Neural cell (in vitro differentiated cells): ENCODE measurements around the gene COL8A1.

Experiments used
- EP300 ChIP-seq: fragments of 450-650 bp; conservative IDR thresholded peaks from 2 replicates; pipeline ENCODE4 v1.6.1; 2014; ENCODE audit warnings: antibody characterized with exemption, mild to moderate bottlenecking, moderate library complexity; ENCODE audit not compliant: poor library complexity, severe bottlenecking
- EZH2 ChIP-seq: fragments of 200-600, 300-800 bp; shearing (Covaris generic), sonication (generic); IDR thresholded peaks from 2 replicates; pipeline ENCODE4 v1.6.1; 2014; ENCODE audit warnings: antibody characterized with exemption, low read length, borderline replicate concordance, mild to moderate bottlenecking; ENCODE audit not compliant: insufficient read depth, poor library complexity, severe bottlenecking
- RAD21 ChIP-seq: fragments of 450-650 bp; conservative IDR thresholded peaks from 2 replicates; pipeline ENCODE4 v1.6.1; 2014; ENCODE audit warnings: antibody characterized with exemption, mild to moderate bottlenecking, moderate library complexity
- TAF1 ChIP-seq: IDR thresholded peaks from 2 replicates; pipeline ENCODE4 v1.6.1; 2012; ENCODE audit warnings: low read depth
- TF ChIP-seq, protein P1 (sequence below): fragments of 450-650 bp; IDR thresholded peaks from 2 replicates; pipeline ENCODE4 v1.5.1; 2014; ENCODE audit warnings: antibody characterized with exemption, mild to moderate bottlenecking, moderate library complexity; ENCODE audit not compliant: poor library complexity, severe bottlenecking
- TF ChIP-seq, protein P2 (sequence below): IDR thresholded peaks from 2 replicates; pipeline ENCODE4 v1.6.1; 2012; ENCODE audit warnings: borderline replicate concordance

DNA sequence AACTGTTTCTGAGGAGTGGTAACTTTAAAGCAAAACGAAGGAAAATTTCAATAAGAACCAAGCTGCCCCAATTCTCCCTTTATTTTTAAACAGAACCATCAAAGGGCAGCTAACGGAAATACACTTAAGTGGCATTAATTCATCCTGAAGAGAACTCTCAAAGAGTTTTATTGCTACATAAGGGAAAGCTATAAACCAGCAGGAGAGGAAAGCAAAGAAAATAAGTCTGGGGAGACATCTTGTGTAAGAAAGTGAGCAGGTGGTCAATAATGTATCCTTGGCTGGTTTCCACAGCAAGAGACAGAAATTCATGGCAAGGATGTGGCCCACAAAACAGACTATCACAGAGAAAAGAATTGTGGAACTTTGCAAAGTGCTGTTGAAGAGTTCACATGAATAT lies 139.3 kb downstream of the COL8A1 start:
- TF ChIP-seq, protein P1, sequence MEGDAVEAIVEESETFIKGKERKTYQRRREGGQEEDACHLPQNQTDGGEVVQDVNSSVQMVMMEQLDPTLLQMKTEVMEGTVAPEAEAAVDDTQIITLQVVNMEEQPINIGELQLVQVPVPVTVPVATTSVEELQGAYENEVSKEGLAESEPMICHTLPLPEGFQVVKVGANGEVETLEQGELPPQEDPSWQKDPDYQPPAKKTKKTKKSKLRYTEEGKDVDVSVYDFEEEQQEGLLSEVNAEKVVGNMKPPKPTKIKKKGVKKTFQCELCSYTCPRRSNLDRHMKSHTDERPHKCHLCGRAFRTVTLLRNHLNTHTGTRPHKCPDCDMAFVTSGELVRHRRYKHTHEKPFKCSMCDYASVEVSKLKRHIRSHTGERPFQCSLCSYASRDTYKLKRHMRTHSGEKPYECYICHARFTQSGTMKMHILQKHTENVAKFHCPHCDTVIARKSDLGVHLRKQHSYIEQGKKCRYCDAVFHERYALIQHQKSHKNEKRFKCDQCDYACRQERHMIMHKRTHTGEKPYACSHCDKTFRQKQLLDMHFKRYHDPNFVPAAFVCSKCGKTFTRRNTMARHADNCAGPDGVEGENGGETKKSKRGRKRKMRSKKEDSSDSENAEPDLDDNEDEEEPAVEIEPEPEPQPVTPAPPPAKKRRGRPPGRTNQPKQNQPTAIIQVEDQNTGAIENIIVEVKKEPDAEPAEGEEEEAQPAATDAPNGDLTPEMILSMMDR, result no peak
- TF ChIP-seq EZH2, result no peak
- no peak for TF ChIP-seq RAD21
- TF ChIP-seq EP300, result no peak
- no peak for TF ChIP-seq TAF1
- TF ChIP-seq, protein P2, sequence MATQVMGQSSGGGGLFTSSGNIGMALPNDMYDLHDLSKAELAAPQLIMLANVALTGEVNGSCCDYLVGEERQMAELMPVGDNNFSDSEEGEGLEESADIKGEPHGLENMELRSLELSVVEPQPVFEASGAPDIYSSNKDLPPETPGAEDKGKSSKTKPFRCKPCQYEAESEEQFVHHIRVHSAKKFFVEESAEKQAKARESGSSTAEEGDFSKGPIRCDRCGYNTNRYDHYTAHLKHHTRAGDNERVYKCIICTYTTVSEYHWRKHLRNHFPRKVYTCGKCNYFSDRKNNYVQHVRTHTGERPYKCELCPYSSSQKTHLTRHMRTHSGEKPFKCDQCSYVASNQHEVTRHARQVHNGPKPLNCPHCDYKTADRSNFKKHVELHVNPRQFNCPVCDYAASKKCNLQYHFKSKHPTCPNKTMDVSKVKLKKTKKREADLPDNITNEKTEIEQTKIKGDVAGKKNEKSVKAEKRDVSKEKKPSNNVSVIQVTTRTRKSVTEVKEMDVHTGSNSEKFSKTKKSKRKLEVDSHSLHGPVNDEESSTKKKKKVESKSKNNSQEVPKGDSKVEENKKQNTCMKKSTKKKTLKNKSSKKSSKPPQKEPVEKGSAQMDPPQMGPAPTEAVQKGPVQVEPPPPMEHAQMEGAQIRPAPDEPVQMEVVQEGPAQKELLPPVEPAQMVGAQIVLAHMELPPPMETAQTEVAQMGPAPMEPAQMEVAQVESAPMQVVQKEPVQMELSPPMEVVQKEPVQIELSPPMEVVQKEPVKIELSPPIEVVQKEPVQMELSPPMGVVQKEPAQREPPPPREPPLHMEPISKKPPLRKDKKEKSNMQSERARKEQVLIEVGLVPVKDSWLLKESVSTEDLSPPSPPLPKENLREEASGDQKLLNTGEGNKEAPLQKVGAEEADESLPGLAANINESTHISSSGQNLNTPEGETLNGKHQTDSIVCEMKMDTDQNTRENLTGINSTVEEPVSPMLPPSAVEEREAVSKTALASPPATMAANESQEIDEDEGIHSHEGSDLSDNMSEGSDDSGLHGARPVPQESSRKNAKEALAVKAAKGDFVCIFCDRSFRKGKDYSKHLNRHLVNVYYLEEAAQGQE, result no peak
